NCI-H128 (cell line): Measurements from ENCODE around the gene SND1.

Source experiments
- DNase-seq: peaks from one replicate; lab custom pipeline; 2025; ENCODE audit not compliant: unreplicated experiment; lab: John Stamatoyannopoulos, UW

The SND1 gene

DNA sequence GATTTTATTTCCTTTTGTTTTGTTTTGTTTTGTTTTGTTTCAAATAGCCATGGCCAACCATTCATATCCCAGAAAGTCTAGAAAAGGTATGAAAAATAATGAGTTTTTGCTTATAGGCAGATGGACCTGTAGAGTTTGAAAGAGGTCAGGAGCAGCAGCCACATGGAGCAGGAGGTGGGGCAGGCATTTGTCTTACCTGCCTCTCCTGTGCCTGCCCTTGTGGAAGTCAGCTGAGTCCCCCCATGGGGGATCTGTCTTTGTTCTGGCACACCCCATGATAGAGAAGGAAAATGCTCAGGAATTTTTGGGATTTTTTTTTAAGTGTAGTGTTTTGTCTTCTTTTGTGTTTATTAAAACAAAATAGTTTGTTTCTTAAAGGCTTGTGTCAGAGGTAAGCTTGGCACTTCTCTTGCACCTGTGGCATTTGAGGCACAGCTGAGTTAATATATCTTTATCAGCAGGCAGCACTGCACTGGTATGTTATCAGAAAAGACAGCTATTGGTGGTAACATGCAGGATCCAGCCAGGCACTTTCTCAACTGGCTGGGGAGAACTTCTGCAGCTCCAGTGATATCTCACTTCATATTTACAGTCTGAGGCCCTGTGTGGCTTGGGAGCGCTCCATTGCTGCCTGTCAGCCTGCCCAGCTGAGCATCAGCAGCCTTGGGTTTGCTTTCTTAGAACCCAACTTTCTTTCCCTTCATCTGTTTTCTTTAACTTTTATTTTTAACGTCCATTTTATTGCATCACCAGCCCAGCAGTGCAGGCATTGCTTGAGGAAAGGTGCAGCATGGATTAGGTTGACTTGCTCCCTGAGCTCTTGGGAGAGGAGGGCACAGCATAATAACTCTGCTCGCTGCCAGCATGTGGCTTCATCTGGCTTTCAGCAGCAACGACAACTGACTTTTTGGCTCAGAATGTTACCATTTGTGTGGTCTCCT is 334.9 kb downstream of the SND1 start:
- DNase-seq, result no peak

DNA sequence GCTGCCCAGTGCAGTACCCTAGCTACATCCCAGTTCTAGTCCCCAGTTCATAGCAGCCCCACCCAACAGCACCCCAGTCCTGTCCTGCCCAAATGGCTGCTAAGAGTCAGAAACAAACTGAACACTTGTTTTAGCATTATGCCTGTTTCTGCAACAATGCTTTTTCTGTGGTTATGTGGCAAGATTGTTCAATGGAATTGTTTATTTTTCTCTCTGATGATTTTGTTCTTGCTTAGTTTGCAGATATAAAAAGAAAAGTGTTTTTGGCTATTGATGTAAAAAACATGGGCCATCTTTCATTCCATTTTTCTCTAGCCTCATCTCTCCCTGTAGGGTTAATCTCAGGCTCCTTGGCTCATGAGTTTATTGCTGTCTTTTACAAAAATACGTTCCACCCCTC is 336.8 kb downstream of the SND1 start:
- no peak for DNase-seq

GRCh38 chr7:127993317-127993716 is 341.3 kb downstream of the SND1 start:
- no peak for DNase-seq

- DNase-seq, result no peak
These were observed 342.0 kb downstream of the SND1 start for GRCh38 chr7:127993987-127994386.

- DNase-seq, result no peak
These were observed 343.3 kb downstream of the SND1 start for GRCh38 chr7:127995156-127995880.

- DNase-seq, result no peak
These were observed 343.9 kb downstream of the SND1 start for GRCh38 chr7:127995881-127996215.

GRCh38 chr7:127996253-127997071 is 344.5 kb downstream of the SND1 start:
- DNase-seq, result no peak

GRCh38 chr7:127997226-127997922 is 345.4 kb downstream of the SND1 start:
- no peak for DNase-seq

- no peak for DNase-seq
These were observed 346.7 kb downstream of the SND1 start for GRCh38 chr7:127998671-127999070.

DNA sequence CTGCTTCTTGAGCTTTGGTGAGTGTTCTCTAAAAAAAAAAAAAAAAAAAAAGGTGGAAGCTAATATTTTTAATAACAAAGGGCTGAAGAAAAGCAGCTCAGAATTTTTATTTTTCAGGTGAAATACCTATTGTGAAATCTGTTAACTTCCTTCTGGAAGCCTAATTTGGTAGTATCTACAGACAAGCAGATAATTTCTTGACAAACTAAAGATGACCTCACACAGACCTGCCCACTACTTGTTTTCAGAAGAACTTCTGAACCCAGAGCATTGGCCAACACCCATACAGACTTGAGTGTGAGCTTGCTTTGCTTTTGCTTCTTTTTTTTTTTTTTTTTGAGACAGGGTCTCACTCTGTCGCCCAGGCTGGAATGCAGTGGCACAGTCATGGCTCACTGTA is 348.1 kb downstream of the SND1 start:
- DNase-seq, result no peak

- DNase-seq, result no peak
These were observed 348.9 kb downstream of the SND1 start for GRCh38 chr7:128000854-128001265.

DNA sequence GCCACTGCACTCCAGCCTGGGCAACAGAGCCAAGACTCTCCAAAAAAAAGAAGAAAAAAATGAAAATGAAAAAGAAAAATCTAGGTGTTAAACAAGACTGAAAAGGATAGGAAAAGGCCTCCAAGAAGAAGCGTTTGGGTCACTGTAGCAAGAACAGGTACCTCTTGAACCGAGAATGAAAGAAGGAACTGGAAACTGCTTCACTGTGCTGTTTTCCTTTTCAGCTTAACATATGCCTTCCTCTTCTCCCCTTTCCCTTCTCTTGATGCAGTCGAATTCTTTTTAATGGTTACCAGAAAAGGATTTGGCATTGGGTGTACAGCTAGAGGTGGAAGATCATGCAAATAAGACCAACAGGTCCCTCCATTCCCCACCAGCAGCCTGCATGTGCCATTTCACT is 351.2 kb downstream of the SND1 start:
- no peak for DNase-seq

DNA sequence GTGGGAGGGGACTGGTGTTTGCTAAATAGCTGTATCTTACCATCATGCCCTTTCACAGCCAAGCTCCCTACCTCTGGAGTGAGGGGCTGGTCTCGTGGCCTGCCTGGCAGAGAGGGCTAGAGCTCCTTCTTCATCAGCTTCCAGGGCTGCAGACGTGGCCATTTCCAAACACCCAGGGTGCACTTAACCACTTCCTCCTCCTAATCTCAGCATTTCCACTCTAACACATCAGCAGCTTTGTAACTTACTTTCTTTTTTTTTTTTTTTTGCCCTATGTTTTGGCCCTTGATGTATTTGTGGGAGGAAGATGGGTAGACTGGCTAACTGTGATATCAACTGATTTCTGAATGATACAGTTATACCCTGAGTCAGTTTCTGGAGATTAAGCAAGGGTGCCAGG is 351.8 kb downstream of the SND1 start:
- no peak for DNase-seq

DNA sequence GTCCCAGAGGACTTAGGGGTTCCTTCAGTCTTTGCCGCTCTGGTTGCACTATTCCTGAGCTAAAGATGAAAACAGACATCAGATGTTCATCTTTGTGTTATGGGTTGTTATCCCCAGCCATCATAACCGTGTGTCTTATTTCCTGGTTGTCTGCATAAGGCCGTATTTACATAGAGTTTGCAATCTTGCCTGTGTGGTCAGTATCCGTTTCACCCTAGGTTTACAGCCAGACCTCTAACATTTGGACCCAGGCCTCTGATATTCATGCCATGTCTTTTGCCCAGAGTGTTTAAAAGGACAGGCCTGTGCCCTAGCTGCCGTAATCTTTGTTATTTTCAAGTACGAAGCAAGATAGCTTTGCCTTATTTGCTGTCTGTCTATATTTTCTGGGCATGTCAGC is 352.6 kb downstream of the SND1 start:
- no peak for DNase-seq

- no peak for DNase-seq
These were observed 353.1 kb downstream of the SND1 start for GRCh38 chr7:128005117-128005516.

GRCh38 chr7:128005759-128006159 is 353.8 kb downstream of the SND1 start:
- no peak for DNase-seq

GRCh38 chr7:128006550-128007302 is 354.7 kb downstream of the SND1 start:
- no peak for DNase-seq

DNA sequence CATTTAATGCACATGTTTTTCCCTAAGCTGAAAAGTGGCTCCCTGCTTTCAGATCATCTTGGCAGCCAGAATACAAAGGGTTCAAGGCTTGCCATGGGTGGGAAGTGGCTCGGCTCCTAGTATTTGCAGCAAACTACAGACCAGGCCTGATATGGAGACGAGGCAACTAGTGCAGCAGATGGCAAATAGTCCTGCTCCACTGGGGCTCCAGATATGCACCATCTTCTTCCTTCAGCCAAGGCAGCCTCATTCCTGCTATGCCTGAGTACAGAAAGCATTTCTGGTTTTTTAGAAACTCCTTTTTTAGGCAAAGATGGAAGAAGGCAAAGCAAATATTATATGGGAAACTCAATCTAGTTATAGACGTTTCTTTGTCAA is 355.3 kb downstream of the SND1 start:
- no peak for DNase-seq

GRCh38 chr7:128008141-128008540 is 356.1 kb downstream of the SND1 start:
- no peak for DNase-seq

DNA sequence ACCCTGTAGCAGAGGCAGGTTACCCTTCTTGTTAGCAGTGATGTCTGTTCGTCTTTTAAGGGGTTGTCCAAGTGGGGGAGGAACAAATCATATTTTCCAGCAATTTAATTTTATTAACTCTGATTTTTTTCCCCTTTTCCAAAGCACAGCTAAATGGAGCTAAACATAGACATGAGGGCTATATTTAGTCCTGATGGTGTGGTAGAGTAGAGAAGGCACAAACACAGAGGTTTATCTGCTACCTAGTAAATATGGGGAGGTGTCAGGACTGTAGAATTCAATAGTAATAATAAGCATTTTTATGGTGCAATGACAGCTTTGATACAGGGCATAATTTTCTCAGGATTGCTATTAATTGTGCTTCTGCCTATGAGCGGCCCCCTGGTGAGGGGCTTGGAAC is 356.8 kb downstream of the SND1 start:
- DNase-seq, result no peak
